ENCODE results near the gene VWA1. TPM values are rescaled to one million over a fixed set of nuclear protein-coding genes. Genes with fewer than 3 reads are reported as not detected.

VWA1 gene
- total RNA-seq, 4 donors from 2014 or later, result 59.8 to 137 (median 96.4) TPM

DNA sequence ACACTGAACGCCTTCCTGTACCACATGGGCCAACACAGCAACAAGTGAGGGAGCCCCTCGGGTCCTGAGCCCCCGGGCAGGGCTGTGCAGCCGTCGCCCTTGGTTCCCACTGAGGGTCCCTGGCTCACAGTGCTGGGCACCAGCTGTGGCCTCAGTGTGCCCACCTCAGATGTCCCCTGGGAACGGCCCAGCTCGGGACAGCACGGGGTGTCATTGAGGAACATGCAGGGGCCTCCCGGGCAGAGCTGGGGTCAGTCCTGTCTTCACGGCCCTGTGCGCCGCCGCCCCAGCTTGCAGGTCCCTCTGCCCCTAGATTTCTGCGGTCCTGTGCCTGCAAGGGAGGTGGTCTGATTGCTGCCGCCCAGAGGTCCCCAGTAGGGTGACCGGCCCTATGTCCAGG is 53.7 kb downstream of the VWA1 start:
- no peaks in the 10 kb centered on the region for H3K27me3 ChIP-seq
- no peak for ATAC-seq
- H3K9me3 ChIP-seq, result peaks cover 0 to 23% (median 0%) of the 10 kb centered on the region in 3 donors
- TF ChIP-seq POLR2AphosphoS5 (IDR thresholded peaks at IDR 0.05) (no peak), EP300 (IDR thresholded peaks at IDR 0.05) (no peak), CTCF (IDR thresholded peaks at IDR 0.05) (no peak), POLR2A (IDR thresholded peaks at IDR 0.05) (no peak)
- H3K4me3 ChIP-seq, result no peak overlapping the region
- no peaks in the 10 kb centered on the region for H3K4me1 ChIP-seq
- H3K27ac ChIP-seq, result no peak overlapping the region
- WGBS, 2 donors (ENCODE audit: low coverage in 1 of 2), result 94% methylated on average over 7 of the region's 16 CpGs; no CpG with 5 or more reads in 1 of the 2 donors
- peaks cover 0 to 100% of the 10 kb centered on the region in 2 donors for H3K36me3 ChIP-seq

DNA sequence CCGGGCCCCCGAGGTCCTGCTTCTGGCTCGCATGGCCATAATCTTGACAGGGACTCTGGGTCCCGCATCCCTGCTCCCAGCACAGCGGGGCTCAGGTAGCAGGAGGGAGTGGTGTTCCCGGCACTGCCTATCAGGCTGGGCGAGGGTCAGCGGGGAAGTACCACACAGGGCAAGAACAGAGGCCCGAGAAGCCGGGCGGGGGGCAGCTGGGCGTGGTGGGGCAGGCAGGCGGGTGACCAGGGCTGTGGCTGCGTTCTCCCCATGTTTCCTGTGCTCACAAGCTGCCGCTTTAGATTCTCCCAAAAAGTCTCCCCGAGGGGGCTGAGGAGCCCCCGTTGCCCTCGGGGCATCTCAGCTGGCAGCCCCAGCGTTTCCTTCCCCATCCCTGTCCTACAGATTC is 54.4 kb downstream of the VWA1 start:
- H3K27me3 ChIP-seq, result no peaks in the 10 kb centered on the region
- peaks cover 0 to 100% of the 10 kb centered on the region in 2 donors for H3K36me3 ChIP-seq
- H3K4me1 ChIP-seq, result no peaks in the 10 kb centered on the region
- WGBS, 2 donors (ENCODE audit: low coverage in 1 of 2), result no CpG with 5 or more reads among the region's 19 CpGs
- TF ChIP-seq CTCF (IDR thresholded peaks at IDR 0.05), result no peak
- H3K9me3 ChIP-seq, result peaks cover 0 to 23% (median 0%) of the 10 kb centered on the region in 3 donors
- H3K27ac ChIP-seq, result no peak overlapping the region
- H3K4me3 ChIP-seq, result no peak overlapping the region
- no peak for ATAC-seq

DNA sequence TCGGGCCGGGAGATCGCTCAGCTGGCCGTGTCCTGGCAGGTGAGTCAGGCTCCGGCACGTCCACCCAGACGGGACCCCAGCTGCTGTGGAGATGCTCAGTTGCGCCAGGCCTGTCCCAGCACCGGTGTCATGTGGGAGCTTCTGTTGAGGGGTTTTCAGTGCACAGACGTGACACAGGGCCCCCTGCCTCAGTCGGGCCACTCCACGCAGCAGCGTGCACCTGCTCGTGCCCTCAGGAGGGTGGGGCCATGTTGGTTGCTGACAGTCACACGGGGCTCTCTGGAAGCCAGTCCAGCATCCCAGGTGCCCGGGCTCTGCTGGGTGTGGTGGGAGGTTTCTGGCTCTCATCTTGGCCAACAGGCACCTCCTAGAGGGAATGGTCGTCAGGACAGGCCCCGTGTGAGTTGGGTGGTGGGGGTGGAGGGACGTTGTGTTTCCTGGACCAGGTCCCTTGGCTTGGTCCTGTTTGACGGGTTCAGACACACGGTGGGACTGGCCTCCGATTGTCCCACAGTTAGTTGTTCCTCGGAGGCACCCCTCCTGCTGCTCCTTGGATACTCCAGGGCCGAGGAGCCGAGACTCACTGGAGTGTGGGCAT is 55.2 kb downstream of the VWA1 start:
- TF ChIP-seq POLR2A (IDR thresholded peaks at IDR 0.05) (no peak), CTCF (IDR thresholded peaks at IDR 0.05) (no peak), POLR2AphosphoS5 (IDR thresholded peaks at IDR 0.05) (no peak), EP300 (IDR thresholded peaks at IDR 0.05) (no peak)
- no peaks in the 10 kb centered on the region for H3K27me3 ChIP-seq
- peaks cover 0 to 23% (median 0%) of the 10 kb centered on the region in 3 donors for H3K9me3 ChIP-seq
- ATAC-seq, result no peak
- no peaks in the 10 kb centered on the region for H3K4me1 ChIP-seq
- H3K4me3 ChIP-seq, result no peak overlapping the region
- no CpG with 5 or more reads among the region's 25 CpGs for WGBS, 2 donors (ENCODE audit: low coverage in 1 of 2)
- H3K36me3 ChIP-seq, result peaks cover 0 to 100% of the 10 kb centered on the region in 2 donors
- H3K27ac ChIP-seq, result no peak overlapping the region

DNA sequence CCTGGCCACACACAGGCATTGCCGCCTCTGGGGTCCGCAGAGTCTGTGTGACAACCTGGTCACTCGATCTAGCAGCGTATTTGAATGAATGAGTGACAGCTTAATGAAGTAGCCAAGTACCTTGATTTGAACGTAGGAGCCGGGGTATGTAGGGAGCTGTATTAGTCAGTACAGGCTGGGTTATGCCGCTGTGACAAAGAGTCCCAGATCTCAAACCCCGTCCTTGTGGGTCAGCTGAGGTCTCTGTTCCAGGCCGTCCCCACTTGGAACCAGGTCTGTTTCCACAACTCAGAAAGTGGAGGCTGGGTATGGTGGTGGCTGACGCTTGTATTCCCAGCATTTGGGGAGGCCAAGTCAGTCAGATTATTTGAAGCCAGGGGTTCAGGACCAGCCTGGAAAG is 56.1 kb downstream of the VWA1 start:
- ATAC-seq, result no peak
- 80 to 100% methylated on average over 1 to 4 of the region's 10 CpGs for WGBS, 2 donors (ENCODE audit: low coverage in 1 of 2)

More for the DNA sequence above, 56.1 kb downstream of the VWA1 start:
- Histone ChIP-seq H3K4me1 (no peaks in the 10 kb centered on the region), H3K27me3 (no peaks in the 10 kb centered on the region), H3K27ac (no peak overlapping the region), H3K36me3 (peaks cover 0 to 98% of the 10 kb centered on the region in 2 donors), H3K9me3 (peaks cover 0 to 23% (median 0%) of the 10 kb centered on the region in 3 donors), H3K4me3 (no peak overlapping the region)
- TF ChIP-seq POLR2A (IDR thresholded peaks at IDR 0.05) (no peak), EP300 (IDR thresholded peaks at IDR 0.05) (no peak)

Other genes starting within 250 kb of the VWA1 start
- gene TNFRSF18, start 229.1 kb upstream of the VWA1 start, total RNA-seq, result 1 to 10 TPM in 1 of 4 donors, under 1 TPM in 1, not detected in 2; 0.35 to 2.2 TPM
- gene TNFRSF4, start 221.5 kb upstream of the VWA1 start, total RNA-seq, result 1 to 10 TPM in 3 of 4 donors, under 1 TPM in 1; 0.93 to 1.6 (median 1.3) TPM
- 100 to 1,000 TPM in 2 of 4 donors, 10 to 100 TPM in 2; 84.2 to 115 (median 93.9) TPM for gene SDF4, start 203.7 kb upstream of the VWA1 start, total RNA-seq
- 10 to 100 TPM; 12.3 to 24.1 (median 15.0) TPM for gene B3GALT6, start 203.5 kb upstream of the VWA1 start, total RNA-seq
- gene C1QTNF12, start 189.0 kb upstream of the VWA1 start, total RNA-seq, result 1 to 10 TPM in 3 of 4 donors, under 1 TPM in 1; 0.96 to 2.8 (median 1.7) TPM
- 10 to 100 TPM; 28.1 to 47.0 (median 37.9) TPM for gene UBE2J2, start 161.8 kb upstream of the VWA1 start, total RNA-seq
- gene SCNN1D, start 155.3 kb upstream of the VWA1 start, total RNA-seq, result 1 to 10 TPM in 3 of 4 donors, under 1 TPM in 1; 0.94 to 7.9 (median 2.4) TPM
- 10 to 100 TPM; 35.6 to 74.7 (median 50.2) TPM for gene ACAP3, start 127.8 kb upstream of the VWA1 start, total RNA-seq
- 10 to 100 TPM; 12.5 to 24.2 (median 19.4) TPM for gene PUSL1, start 127.1 kb upstream of the VWA1 start, total RNA-seq
- gene INTS11, start 111.0 kb upstream of the VWA1 start, total RNA-seq, result 100 to 1,000 TPM in 1 of 4 donors, 10 to 100 TPM in 3; 62.0 to 119 (median 96.4) TPM
- gene CPTP, start 110.9 kb upstream of the VWA1 start, total RNA-seq, result 10 to 100 TPM; 10.4 to 42.7 (median 30.1) TPM
- gene TAS1R3, start 104.4 kb upstream of the VWA1 start, total RNA-seq, result under 1 TPM in 3 of 4 donors, not detected in 1; 0.12 to 0.54 (median 0.40) TPM
- 100 to 1,000 TPM in 1 of 4 donors, 10 to 100 TPM in 3; 84.4 to 174 (median 88.9) TPM for gene DVL1, start 86.3 kb upstream of the VWA1 start, total RNA-seq
- gene MXRA8, start 77.1 kb upstream of the VWA1 start, total RNA-seq, result 100 to 1,000 TPM in 1 of 4 donors, 10 to 100 TPM in 3; 69.8 to 105 (median 85.4) TPM
- 100 to 1,000 TPM; 103 to 138 (median 108) TPM for gene AURKAIP1, start 60.5 kb upstream of the VWA1 start, total RNA-seq
- gene CCNL2, start 36.4 kb upstream of the VWA1 start, total RNA-seq, result 100 to 1,000 TPM in 2 of 4 donors, 10 to 100 TPM in 2; 31.6 to 248 (median 127) TPM
- 100 to 1,000 TPM; 121 to 215 (median 159) TPM for gene MRPL20, start 28.4 kb upstream of the VWA1 start, total RNA-seq
- 10 to 100 TPM in 2 of 4 donors, 1 to 10 TPM in 2; 8.7 to 16.9 (median 10.3) TPM for gene ANKRD65, start 14.4 kb upstream of the VWA1 start, total RNA-seq
- gene ATAD3C, start 14.0 kb downstream of the VWA1 start, total RNA-seq, result 1 to 10 TPM in 1 of 4 donors, under 1 TPM in 2, not detected in 1; 0.47 to 1.1 (median 0.94) TPM
- gene ATAD3B, start 36.1 kb downstream of the VWA1 start, total RNA-seq, result 10 to 100 TPM in 2 of 4 donors, 1 to 10 TPM in 2; 4.1 to 17.9 (median 12.1) TPM
- 10 to 100 TPM; 14.9 to 32.9 (median 19.1) TPM for gene ATAD3A, start 76.5 kb downstream of the VWA1 start, total RNA-seq
- gene TMEM240, start 104.9 kb downstream of the VWA1 start, total RNA-seq, result 10 to 100 TPM; 12.0 to 18.1 (median 14.4) TPM
- gene SSU72, start 139.2 kb downstream of the VWA1 start, total RNA-seq, result 100 to 1,000 TPM in 2 of 4 donors, 10 to 100 TPM in 2; 90.5 to 109 (median 98.9) TPM
- gene FNDC10, start 164.4 kb downstream of the VWA1 start, total RNA-seq, result under 1 TPM in 2 of 4 donors, not detected in 2; 0.54 TPM
- 10 to 100 TPM; 51.4 to 85.3 (median 69.3) TPM for gene MIB2, start 179.8 kb downstream of the VWA1 start, total RNA-seq
- 10 to 100 TPM in 2 of 4 donors, 1 to 10 TPM in 2; 5.5 to 27.2 (median 9.4) TPM for gene MMP23B, start 196.5 kb downstream of the VWA1 start, total RNA-seq
- gene CDK11B, start 223.3 kb downstream of the VWA1 start, total RNA-seq, result 10 to 100 TPM; 19.2 to 59.3 (median 25.4) TPM